Measurements from ENCODE around the gene NOL12. TPM values are rescaled to one million over a fixed set of nuclear protein-coding genes. Genes with fewer than 3 reads are reported as not detected.

The NOL12 gene
- total RNA-seq, 1 experiment from 2014 or later, result 30.4 TPM

DNA sequence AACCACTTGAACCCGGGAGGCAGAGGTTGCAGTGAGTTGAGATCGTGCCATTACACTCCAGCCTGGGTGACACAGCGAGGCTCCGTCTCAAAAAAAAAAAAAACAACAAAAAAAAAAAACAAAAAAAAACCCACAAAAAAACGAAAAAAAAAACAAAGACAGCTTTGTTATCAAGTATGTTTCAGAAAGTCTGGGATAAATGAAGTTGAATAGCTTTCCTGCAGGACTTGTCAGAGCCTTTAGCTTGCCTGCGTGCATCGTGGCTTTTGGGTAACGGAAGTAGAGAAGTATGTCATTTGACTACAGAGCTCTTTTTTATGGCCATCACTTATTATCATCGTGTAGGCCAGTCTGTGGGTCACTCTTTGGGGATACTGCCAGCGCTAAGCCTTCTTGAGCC, 25.3 kb downstream of the NOL12 start:
- DNase-seq, result no peak
- Histone ChIP-seq H2BK20ac (ENCODE audit: low read depth, low read length, poor library complexity, severe bottlenecking) (no peak overlapping the region), H3K23me2 (ENCODE audit: insufficient read length, low read depth, low read length, poor library complexity, severe bottlenecking) (no peaks in the 10 kb centered on the region), H4K5ac (ENCODE audit: insufficient read length, low read depth, low read length) (no peak overlapping the region), H2BK12ac (ENCODE audit: insufficient read length, low read depth, low read length) (no peak overlapping the region), H2AFZ (ENCODE audit: low read length) (no peak overlapping the region), H3K9ac (ENCODE audit: extremely low read depth, insufficient read length, low read length) (no peak overlapping the region), H3T11ph (ENCODE audit: low read length) (no peak overlapping the region), H3K4me1 (ENCODE audit: insufficient read depth, low read length) (no peaks in the 10 kb centered on the region), H4K8ac (replicated peaks; ENCODE audit: insufficient read length, low read depth, low read length) (no peak overlapping the region), H3K79me1 (ENCODE audit: insufficient read depth, low read depth, low read length, poor library complexity, severe bottlenecking) (no peaks in the 10 kb centered on the region), H3K18ac (ENCODE audit: insufficient read length, low read depth, low read length) (no peak overlapping the region), H3K4ac (ENCODE audit: low read depth, low read length) (no peak overlapping the region), H3K23ac (ENCODE audit: insufficient read length, low read depth, low read length) (no peak overlapping the region), H3K56ac (ENCODE audit: insufficient read length, low read depth, low read length) (no peak overlapping the region), H2BK120ac (ENCODE audit: low read depth, low read length, poor library complexity, severe bottlenecking) (no peak overlapping the region), H3K14ac (ENCODE audit: insufficient read depth, low read length) (no peak overlapping the region), H3K79me2 (ENCODE audit: insufficient read depth, low read length) (no peaks in the 10 kb centered on the region), H3K4me2 (ENCODE audit: insufficient read depth, insufficient read length, low read length) (no peak overlapping the region), H4K91ac (ENCODE audit: insufficient read length, low read depth, low read length) (no peak overlapping the region), H2BK15ac (ENCODE audit: low read depth, low read length) (no peak overlapping the region), H2BK5ac (ENCODE audit: insufficient read length, low read length) (no peak overlapping the region), H3K27ac (ENCODE audit: insufficient read length, low read depth, low read length) (no peak overlapping the region), H3K27me3 (ENCODE audit: insufficient read depth, low read length) (no peaks in the 10 kb centered on the region), H4K20me1 (ENCODE audit: control insufficient read depth, insufficient read depth, insufficient read length) (no peaks in the 10 kb centered on the region), H3K9me3 (ENCODE audit: control insufficient read depth, low read depth, low read length) (no peaks in the 10 kb centered on the region), H2AK5ac (ENCODE audit: insufficient read length, low read length) (no peak overlapping the region)
- Mint-ChIP-seq H3K9me3 (no peaks in the 10 kb centered on the region), H3K4me1 (peaks cover 0 to 4% of the 10 kb centered on the region in 2 experiments; a peak in 2 of 4 replicates), H3K36me3 (ENCODE audit: insufficient read depth in 1 of 3, low read depth in 3 of 3) (peaks cover 27 to 65% (median 60%) of the 10 kb centered on the region in 3 experiments), H3K27ac (no peak overlapping the region; a peak in 1 of 7 replicates), H3K27me3 (ENCODE audit: low read depth) (no peaks in the 10 kb centered on the region), H3K4me3 (no peak overlapping the region)
- TF ChIP-seq, protein P1, sequence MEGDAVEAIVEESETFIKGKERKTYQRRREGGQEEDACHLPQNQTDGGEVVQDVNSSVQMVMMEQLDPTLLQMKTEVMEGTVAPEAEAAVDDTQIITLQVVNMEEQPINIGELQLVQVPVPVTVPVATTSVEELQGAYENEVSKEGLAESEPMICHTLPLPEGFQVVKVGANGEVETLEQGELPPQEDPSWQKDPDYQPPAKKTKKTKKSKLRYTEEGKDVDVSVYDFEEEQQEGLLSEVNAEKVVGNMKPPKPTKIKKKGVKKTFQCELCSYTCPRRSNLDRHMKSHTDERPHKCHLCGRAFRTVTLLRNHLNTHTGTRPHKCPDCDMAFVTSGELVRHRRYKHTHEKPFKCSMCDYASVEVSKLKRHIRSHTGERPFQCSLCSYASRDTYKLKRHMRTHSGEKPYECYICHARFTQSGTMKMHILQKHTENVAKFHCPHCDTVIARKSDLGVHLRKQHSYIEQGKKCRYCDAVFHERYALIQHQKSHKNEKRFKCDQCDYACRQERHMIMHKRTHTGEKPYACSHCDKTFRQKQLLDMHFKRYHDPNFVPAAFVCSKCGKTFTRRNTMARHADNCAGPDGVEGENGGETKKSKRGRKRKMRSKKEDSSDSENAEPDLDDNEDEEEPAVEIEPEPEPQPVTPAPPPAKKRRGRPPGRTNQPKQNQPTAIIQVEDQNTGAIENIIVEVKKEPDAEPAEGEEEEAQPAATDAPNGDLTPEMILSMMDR (conservative IDR thresholded peaks at IDR 0.05), result no peak
- no CpG with 5 or more reads among the region's 10 CpGs for WGBS (ENCODE audit: extremely low coverage, insufficient read length, low lambda C conversion rate)

Measured in H9 (cell line).